Measurements from ENCODE around the gene VPS37B.

DNA sequence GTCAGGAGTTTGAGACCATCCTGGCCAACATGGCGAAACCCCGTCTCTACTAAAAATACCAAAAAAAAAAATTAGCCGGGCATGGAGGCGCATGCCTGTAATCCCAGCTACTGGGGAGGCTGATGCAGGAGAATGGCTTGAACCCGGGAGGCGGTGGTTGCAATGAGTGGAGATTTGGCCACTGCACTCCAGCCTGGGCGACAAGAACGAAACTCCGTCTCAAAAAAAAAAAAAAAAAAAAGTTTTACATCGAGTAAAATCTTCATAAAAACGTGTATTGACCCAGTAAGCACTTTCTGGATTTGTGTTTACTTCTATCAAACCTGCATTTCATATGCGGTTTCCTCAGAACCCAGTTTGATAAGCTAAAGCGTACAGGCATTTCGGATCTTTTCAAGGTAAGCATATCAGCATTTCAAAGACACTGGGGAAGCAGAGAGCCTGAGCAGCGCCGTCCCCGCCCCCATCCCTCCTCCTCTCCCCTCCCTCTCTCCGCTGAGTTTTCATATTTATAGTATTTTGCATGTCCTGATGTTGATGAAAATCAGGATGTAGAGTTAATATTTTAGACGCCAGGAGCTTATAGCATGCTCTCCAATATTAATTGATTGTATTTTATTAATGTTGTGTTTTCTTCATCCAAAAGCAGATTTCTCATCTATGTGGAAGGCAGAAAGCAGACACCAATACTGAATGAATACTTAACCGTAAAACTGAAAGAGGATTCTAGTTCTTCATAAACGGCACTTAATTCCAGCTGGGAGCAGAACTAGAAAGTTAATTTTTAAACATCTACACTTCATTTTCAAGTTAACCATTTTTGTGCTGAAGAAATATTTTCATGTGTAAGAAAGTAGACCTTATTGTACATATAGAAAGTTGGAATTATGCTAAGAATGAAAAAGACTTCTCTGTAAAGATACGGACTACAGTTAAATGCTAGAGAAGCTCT lies 69.9 kb downstream of the VPS37B start:
- no peak for TF ChIP-seq POU2F2 (IDR thresholded peaks at IDR 0.05; ENCODE audit: low read depth, low read length)
- TF ChIP-seq POLR2AphosphoS5 (IDR thresholded peaks at IDR 0.05; ENCODE audit: low read depth, low read length) = no peak

All from GM12891 (cell line).